Colonic mucosa (tissue), 4 donors: ENCODE data around the gene DUSP16. TPM values are rescaled to one million over a fixed set of nuclear protein-coding genes. Genes with fewer than 3 reads are reported as not detected.

Experiments used
- DNase-seq: peaks from one replicate; pipeline ENCODE4 v3.0.0-alpha.2; 2020
- H3K27ac ChIP-seq: fragments of 200-600 bp; one replicate; pipeline ENCODE4 v1.8.0; 2021
- H3K27me3 ChIP-seq: fragments of 200-600 bp; one replicate; pipeline ENCODE4 v1.8.0; 2021
- H3K36me3 ChIP-seq: fragments of 200-600 bp; one replicate; pipeline ENCODE4 v1.8.0; 2021
- H3K4me1 ChIP-seq: fragments of 200-600 bp; one replicate; pipeline ENCODE4 v1.8.0; 2021; ENCODE audit warnings: mild to moderate bottlenecking
- H3K4me3 ChIP-seq: fragments of 200-600 bp; one replicate; pipeline ENCODE4 v1.8.0; 2021
- H3K9ac ChIP-seq, 2 donors: one replicate each; pipeline ENCODE4 v1.7.0; 2013; ENCODE audit warnings: control low read depth in 2 of 2, low read depth in 2 of 2, low read length in 2 of 2
- H3K9me3 ChIP-seq: fragments of 200-600 bp; one replicate; pipeline ENCODE4 v1.8.0; 2021
- intact Hi-C: fragments of 100-400 bp; cut with DNase I; formaldehyde crosslinking; loops from one replicate; pipeline ENCODE4 v1.14.1; 2022
- total RNA-seq, 2 donors: library from RNA; stranded (reverse); fragmentation: NEBNext Ultra II Directional in 1 of 2; extraction: Animal tissue kit (Norgen Biotek cat#: 25700) in 1 of 2; gene quantifications; one replicate each; pipeline ENCODE4 v1.2.1, GENCODE V29; 2021
- TF ChIP-seq, protein P1 (sequence below): fragments of 200-600 bp; IDR thresholded peaks from one replicate; pipeline ENCODE4 v1.8.0; 2022; ENCODE audit warnings: antibody characterized with exemption, mild to moderate bottlenecking
- donor health status: healthy.
- donor health status: DM: no; HTN: no; CAD: no.
- donor health status: DM: no; HTN: no; CAD: no.

DUSP16 gene
- total RNA-seq, 2 donors from 2014 or later: 47.5 to 60.2 TPM

DNA sequence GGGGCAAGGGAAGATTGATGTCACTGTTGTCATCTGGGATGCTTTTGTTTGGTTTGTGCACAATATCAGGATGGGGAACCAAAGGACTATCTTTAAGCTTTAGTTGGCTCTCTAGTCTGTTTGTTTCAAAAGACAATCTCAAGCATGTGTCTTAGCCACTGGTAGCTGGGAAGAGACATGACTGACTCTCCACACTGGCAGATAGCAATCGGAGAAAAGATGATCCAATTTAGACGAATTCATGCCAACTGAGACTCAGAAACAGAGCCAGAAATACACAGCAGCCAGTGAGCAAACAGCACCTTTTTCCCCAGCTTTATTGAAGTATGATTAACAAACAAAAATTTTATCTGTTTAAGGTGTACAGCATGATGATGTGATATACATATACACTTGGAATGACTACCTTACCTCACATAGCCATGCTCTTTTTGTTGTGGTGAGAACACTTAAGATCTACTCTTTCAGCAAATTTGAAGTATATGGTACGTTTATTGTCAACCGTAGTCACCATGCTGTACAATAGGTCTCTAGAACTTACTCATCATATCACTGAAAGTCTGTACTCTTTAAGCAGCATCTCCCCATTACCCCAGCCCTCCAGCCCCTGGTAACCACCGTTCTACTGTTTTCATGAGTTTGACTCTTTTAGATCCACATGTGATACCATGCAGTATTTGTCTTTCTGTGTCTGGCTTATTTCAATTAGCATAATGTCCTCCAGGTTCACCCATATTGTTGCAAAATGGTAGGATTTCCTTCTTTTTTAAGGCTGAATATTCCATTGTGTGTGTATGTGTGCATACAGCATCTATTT, 50.6 kb downstream of the DUSP16 start:
- TF ChIP-seq, protein P1, sequence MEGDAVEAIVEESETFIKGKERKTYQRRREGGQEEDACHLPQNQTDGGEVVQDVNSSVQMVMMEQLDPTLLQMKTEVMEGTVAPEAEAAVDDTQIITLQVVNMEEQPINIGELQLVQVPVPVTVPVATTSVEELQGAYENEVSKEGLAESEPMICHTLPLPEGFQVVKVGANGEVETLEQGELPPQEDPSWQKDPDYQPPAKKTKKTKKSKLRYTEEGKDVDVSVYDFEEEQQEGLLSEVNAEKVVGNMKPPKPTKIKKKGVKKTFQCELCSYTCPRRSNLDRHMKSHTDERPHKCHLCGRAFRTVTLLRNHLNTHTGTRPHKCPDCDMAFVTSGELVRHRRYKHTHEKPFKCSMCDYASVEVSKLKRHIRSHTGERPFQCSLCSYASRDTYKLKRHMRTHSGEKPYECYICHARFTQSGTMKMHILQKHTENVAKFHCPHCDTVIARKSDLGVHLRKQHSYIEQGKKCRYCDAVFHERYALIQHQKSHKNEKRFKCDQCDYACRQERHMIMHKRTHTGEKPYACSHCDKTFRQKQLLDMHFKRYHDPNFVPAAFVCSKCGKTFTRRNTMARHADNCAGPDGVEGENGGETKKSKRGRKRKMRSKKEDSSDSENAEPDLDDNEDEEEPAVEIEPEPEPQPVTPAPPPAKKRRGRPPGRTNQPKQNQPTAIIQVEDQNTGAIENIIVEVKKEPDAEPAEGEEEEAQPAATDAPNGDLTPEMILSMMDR: no peak
- H3K4me1 ChIP-seq: no peaks in the 10 kb centered on the region
- no peaks in the 10 kb centered on the region for H3K9me3 ChIP-seq
- intact Hi-C loops: no loop called here
- H3K27me3 ChIP-seq: no peaks in the 10 kb centered on the region
- H3K27ac ChIP-seq: no peak overlapping the region
- no peak for DNase-seq
- H3K36me3 ChIP-seq: no peaks in the 10 kb centered on the region
- H3K9ac ChIP-seq: no peak overlapping the region
- no peak overlapping the region for H3K4me3 ChIP-seq

DNA sequence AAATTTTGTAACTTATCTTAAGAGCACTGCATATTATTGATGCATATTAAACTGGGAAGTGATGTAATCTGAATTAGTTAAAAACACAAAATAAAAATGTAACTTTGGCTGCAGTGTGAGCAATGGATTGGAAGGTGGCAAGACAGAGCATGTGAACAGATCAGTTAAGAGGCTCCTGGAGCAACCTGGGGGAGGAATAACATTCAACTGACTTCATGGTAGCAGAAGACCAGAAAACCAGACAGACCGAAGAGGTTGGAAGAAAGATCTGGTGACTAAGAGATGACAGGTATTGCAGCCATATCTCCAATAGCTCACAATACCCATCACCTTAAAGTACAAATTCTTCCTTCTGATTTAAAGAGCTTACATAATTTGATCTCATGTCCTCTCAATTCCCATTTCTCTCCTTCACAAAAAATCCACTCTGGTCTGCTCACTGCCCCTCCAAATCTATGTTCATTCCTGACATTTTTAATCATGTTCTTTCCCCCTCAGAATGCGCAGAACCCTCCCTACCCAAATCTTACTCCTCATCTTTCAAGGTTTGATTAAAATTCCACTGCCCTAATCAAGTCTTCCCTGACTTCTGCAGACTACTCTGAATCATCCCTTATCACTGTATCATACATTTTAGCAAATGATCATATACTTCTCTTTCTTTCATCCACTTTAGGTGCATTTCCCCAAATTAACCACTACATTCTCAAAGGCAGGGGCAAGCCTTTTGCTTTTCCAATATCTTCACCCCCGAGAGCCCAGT, 51.5 kb downstream of the DUSP16 start:
- no peaks in the 10 kb centered on the region for H3K9me3 ChIP-seq
- no peaks in the 10 kb centered on the region for H3K27me3 ChIP-seq
- no peak overlapping the region for H3K9ac ChIP-seq
- H3K27ac ChIP-seq: no peak overlapping the region
- no peak overlapping the region for H3K4me3 ChIP-seq
- TF ChIP-seq, protein P1: no peak
- no peaks in the 10 kb centered on the region for H3K4me1 ChIP-seq
- H3K36me3 ChIP-seq: no peaks in the 10 kb centered on the region
- intact Hi-C loops: no loop called here
- DNase-seq: no peak

DNA sequence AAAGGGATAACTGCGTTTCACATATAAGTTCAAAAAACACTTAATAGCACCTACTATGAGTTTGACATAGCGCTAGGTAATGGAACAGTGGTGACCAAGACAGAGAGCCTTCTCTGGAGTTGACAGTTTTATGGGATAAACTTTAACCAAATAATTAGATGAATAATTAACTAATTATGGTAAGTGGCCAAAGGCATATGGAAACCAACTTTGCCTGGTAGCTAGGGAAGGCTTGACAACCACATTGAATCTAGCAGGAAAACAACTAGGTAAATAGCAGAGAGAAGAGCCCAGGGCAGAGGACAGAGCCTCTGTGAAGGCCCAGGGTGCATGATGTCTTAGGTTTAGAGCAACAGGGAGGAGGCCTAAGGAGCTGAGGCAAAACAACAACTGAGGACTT, 52.1 kb downstream of the DUSP16 start:
- Histone ChIP-seq H3K27ac (no peak overlapping the region), H3K4me3 (no peak overlapping the region), H3K9me3 (no peaks in the 10 kb centered on the region), H3K36me3 (no peaks in the 10 kb centered on the region), H3K9ac (no peak overlapping the region), H3K27me3 (no peaks in the 10 kb centered on the region), H3K4me1 (no peaks in the 10 kb centered on the region)
- TF ChIP-seq, protein P1: no peak
- DNase-seq: no peak
- intact Hi-C loops: no loop called here

DNA sequence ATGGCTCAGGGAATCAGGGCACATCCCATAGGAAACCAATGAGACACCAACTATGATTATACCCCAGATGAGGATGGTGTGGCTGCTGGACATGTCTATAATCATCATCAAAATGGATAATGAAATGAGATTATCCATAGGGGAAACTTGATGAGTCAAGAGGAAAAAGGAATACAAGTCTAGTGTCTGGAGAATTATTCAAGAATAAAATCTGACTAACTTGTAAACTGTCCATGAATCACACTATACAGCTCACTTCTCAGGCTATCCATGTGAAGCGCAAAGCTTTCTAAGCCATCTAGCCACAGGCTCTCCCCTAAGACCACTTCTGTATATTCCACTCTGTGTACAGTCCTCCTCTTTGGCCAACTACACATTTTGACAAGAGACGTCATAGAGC, 52.5 kb downstream of the DUSP16 start:
- H3K27ac ChIP-seq: no peak overlapping the region

DNA sequence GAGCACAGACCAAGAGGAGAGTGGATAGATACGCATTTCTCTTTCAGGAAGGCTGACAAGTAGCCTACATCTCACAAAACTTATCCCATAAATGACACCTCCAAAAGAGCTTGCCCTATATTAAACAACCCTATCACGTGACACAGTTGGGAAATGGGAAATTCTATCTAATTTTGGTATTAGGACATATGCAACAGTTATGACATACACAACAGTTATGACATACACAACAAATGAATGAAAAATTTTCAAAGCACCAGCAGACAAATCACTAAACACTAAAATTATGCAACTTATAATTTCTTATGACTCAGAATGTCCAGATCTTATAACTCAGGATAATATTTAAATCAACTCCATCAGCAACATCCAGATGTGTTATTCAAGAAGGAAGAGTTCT, 54.1 kb downstream of the DUSP16 start:
- no peak overlapping the region for H3K4me3 ChIP-seq
- H3K9ac ChIP-seq: no peak overlapping the region
- H3K9me3 ChIP-seq: no peaks in the 10 kb centered on the region
- no peak overlapping the region for H3K27ac ChIP-seq
- H3K36me3 ChIP-seq: no peaks in the 10 kb centered on the region
- intact Hi-C loops: loop anchor here (10.0 kb wide), 2 partner anchors 114 to 146 kb away; no protein-coding TSS in a partner anchor
- H3K4me1 ChIP-seq: no peaks in the 10 kb centered on the region
- no peak for DNase-seq
- no peaks in the 10 kb centered on the region for H3K27me3 ChIP-seq
- TF ChIP-seq, protein P1: no peak

More for the DNA sequence above, 52.5 kb downstream of the DUSP16 start:
- Histone ChIP-seq H3K4me1 (no peaks in the 10 kb centered on the region), H3K9ac (no peak overlapping the region), H3K4me3 (no peak overlapping the region), H3K27me3 (no peaks in the 10 kb centered on the region), H3K9me3 (no peaks in the 10 kb centered on the region), H3K36me3 (no peaks in the 10 kb centered on the region)
- intact Hi-C loops: no loop called here
- no peak for DNase-seq
- TF ChIP-seq, protein P1: no peak
